ENCODE data around the gene MORC4.

MORC4 gene

DNA sequence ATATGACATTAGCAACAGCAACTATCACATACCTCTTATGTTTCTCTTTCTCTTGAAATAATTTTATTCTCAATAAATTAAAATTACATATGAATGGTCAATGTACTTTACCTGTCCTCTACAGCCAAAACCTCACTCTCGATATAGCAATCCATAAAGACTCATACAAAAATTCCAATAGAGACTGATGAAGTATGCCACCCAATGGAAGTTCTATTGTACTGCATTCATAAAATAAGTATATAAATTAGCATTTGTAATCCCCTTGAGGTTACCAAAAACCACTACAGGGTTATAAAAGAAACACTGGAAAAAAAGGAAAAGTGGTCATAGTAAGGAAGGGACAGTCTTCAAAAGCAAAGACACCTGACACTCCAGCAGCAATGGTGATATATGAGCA is 47.0 kb downstream of the MORC4 start:
- peak; percentile 46 for DNase-seq (ENCODE audit: low spot score)

DNA sequence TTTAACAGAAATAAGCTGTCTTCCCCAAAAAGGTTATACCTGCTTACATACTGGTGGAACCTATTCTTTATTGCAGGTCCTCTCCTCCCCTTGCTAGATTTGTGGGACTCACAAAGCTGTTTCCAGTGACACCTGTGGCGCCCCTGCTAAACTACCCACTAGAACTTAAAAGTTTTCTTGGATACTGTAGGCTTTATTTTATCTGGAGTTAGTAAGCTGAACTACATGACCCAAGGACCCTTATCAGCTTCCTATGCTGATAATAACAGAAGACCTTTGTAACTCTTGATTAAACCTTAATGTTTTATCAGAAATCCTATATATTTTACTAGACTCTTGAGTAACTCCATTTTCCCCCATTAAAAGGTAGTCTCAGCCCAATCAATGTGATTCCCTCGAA is 47.5 kb downstream of the MORC4 start:
- no peak for DNase-seq (ENCODE audit: low spot score)

DNA sequence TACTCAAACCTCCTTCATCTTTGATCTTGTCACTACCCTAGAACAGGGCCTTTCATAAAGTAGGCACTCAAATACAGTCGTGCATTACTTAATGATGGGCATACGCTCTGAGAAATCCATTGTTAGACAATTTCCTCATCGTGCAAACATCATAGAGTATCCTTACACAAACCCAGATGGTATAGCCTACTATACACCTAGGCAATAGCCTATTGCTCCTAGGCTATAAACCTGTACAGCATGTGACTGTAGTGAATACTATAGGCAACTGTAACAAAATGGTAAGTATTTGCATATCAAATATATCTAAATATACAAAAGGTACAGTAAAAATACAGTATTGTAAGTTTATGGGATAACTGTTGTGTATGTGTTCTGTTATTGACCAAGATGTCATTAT is 47.9 kb downstream of the MORC4 start:
- no peak for DNase-seq (ENCODE audit: low spot score)

DNA sequence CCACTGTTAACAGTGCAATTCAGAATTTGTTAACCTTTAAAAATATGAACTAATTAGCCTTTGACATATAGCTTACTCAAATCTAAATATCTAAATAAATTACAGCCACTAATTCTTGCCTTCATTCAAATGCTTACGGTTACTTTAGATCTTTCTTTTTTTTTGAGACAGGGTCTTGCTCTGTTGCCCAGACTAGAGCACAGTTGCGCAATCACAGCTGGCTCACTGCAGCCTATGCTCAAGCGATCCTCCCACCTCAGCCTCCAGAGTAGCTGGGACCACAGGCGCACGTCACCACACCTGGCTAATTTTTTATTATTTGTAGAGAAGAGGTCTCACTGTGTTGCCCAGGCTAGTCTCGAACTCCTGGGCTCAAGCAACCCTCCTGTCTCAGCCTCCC is 48.8 kb downstream of the MORC4 start:
- DNase-seq (ENCODE audit: low spot score), result no peak

DNA sequence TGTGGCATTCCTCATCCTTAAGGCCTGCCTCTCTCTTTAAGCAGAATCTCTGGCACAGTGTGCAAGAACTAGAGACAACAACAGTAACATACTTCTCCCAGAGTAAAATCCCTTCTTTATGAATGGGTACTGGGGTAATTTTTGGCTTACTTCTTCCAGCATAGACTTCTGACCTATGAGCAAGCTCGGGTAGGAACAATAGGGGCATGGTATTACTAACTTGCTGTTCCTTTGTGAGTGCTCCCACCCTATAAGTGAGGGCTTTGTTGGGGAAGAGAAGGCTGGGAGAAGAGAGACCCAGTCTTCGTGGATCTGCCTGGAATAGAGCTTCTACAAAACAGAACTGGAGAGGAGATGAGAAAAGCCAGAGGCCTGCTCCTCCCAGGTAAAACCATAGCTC is 49.6 kb downstream of the MORC4 start:
- no peak for DNase-seq (ENCODE audit: low spot score)

DNA sequence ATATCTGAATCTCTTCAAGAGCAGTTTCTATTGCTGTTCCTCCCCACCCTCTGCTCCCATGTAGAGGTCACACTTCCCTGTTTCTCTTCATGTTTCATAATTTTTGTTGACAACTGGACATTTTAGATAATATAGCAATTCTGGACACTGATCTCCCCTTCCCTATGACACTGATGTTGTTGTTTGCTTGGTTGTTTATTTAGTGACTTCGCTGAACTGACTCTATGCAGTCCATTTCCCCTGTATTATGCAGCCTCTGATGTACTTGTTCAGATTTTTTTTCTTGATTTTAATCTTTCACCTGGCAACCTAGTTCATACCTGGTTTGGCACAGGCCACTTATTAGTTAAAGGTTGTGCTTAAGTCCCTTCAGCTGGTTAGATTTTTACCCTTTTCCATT is 50.6 kb downstream of the MORC4 start:
- no peak for DNase-seq (ENCODE audit: low spot score)

DNA sequence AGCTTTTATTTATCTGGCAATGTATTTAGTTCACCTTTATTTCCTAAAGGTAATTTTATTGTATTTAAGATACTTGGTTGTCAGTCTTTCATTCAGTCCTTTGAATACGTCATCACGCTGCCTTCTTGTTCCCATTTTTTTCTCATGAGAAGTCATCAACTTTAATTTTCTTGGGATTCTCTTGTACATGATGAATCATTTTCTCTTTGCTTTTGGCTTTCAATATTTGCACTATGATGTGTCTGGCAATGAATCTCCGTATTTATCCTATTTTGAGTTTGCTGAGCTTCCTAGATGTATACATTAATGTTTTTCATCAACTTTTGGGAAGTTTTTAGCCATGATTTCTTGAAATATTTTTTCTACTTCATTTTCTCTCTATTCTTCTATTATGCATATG is 51.4 kb downstream of the MORC4 start:
- DNase-seq (ENCODE audit: low spot score), result no peak

DNA sequence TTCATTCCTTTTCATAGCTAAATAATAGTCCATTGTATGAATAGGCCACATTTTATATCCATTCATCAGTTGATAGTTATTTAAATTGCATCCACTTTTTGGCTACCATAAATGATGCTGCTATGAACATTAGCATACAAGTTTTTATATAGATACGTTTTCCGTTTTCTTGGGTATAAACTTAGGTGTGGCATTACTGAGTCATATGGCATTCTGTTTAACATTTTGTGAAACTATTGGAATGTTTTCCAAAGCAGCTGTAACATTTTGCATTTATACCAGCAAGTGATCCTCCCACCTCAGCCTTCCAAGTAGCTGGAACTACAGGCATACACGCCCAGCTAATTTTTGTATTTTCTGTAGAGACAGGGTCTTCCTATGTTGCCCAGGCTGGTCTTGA is 53.5 kb downstream of the MORC4 start:
- no peak for DNase-seq (ENCODE audit: low spot score)

DNA sequence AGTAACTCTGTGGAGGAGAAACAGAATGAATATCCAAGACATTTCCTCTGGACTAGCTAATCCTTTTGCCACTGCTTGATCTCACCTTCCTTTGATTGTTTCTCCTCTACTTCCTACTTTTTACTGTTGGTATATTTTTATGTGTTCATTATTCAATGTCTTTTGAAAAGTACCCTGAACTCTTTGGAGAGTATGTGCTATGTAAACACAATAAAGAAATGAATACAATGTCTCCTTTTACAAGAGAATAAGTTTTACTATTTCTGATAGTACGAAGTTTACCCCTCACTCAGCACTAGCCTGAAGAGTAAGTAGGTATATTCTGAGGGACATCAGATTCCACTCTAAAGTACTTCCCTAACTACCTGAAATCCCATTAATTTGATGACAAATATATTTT is 59.9 kb downstream of the MORC4 start:
- DNase-seq (ENCODE audit: low spot score), result no peak

DNA sequence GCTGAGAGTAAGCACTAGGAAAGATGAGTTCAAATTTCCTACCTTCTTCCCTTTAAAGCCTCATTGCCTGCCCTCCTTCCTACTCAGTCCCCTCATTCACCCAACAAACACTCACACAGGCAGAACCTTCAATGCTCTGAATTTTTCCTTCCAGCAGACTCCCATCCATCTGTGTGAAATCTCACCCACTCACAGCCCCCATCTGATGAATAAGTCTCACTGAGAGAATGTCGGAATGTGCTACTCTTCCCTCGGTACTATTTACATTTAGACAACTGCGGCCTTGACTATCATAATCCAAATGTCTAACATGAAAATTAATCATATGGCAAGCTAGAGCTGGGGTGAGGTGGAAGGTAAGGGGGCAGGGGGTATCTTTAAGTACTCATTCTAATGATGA is 60.4 kb downstream of the MORC4 start:
- no peak for DNase-seq (ENCODE audit: low spot score)

DNA sequence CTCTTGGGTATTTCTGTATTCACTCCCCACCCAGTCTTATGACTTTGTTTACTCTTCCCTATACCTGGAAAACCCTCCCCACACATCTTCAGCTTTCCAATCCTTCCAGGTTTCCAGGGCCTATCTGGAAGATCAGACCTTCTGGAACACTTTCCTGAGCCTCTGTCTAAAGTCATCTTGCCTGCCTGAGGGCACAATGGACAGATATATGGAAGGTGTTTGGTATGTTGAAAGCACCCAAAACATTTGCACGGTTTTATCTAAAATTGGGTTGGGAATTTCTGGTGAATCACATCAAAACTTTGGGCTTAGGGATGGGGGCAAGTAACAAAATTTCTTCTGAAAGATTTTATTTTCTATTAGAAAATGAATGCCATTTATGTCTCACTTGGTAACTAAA is 63.8 kb downstream of the MORC4 start:
- DNase-seq (ENCODE audit: low spot score), result no peak

DNA sequence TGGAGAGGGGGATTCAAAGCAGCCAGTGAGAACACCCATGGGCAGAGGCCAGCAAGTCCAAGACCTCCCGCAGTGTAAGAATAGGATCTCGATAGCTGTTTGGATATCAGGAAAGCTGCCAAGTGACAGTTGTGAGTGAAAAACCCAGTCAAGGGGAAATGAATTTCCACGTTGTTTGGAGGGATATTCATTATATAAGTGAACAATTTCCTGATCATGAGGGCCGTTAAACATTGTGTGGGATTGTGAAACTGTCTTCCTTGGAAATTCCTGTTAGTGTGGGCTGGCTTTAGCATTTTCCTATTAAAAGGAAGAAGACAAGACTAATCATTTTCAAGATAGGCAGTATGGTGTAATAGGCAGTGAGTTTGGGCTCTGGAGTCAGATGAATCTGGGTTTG is 64.8 kb downstream of the MORC4 start:
- peak; percentile 94 for DNase-seq (ENCODE audit: low spot score)

DNA sequence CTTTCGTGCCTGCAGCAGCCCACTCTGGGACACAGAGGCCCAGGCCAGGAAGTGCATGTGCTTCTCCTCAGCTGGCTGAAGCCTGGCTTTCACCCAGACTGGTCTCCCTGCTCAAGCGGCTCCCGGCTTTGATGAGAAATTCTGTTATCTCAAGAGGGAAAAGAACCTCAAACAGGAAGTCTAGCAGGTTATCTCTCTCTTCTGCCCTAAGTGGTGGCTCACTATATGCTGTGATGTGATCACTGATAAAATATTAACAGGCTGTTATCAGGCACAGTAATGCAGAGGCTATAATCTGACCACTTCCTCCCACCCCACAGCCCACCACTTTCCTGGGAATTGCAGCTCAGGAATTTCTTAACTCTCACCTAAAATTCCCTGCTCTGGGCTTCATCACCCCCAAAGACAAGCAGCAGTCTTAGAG is 66.5 kb downstream of the MORC4 start:
- DNase-seq (ENCODE audit: low spot score), result peak; percentile 89

DNA sequence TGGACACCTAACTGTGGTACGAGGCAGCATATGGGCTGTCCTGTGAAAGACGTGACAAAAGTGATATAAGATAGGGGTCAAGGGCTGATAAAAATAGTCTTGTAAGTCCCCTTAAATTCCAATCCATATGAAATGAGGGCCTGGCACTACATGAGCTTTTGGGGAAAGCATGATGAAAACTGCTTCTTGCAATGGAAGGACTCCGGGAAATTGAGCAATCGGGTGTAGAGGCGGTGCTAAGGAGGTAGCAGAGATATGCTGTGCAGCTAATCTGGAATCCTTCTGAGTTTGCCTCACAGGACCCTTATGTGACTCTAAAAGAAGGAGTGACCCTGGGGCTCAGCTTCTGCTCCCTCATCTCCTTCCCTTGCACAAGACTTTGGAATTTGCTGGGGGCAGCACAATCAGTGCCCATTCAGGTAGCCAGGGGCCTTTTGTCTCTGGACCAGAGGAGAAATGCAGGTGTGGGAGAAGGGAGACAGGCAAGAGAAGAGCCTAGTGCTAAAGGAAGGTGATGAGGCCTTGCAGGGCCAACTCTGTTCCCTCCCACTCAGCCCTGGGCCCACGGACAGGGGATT is 67.0 kb downstream of the MORC4 start:
- peak; percentile 29 for DNase-seq (ENCODE audit: low spot score)

DNA sequence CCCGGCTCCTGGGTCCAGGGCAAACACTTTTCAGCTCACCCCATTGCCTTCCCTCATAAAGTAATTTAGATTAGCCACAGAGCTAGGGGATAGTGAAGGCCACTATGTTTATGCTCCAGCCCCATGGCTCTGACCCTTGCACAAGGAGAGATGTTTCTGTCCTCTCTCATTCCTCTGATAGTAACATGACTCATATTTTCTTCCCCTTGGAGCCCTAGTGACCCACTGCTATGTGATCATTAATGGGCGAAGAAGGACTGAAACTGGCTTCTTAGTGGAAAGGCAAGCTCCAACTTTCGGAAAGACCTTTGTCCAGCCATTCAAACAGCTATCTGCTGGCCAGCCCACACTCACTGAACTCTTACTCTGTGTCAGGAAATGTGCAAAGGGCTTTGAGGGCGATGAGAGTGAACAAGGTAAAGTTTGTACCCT is 67.5 kb downstream of the MORC4 start:
- peak; percentile 70 for DNase-seq (ENCODE audit: low spot score)

DNA sequence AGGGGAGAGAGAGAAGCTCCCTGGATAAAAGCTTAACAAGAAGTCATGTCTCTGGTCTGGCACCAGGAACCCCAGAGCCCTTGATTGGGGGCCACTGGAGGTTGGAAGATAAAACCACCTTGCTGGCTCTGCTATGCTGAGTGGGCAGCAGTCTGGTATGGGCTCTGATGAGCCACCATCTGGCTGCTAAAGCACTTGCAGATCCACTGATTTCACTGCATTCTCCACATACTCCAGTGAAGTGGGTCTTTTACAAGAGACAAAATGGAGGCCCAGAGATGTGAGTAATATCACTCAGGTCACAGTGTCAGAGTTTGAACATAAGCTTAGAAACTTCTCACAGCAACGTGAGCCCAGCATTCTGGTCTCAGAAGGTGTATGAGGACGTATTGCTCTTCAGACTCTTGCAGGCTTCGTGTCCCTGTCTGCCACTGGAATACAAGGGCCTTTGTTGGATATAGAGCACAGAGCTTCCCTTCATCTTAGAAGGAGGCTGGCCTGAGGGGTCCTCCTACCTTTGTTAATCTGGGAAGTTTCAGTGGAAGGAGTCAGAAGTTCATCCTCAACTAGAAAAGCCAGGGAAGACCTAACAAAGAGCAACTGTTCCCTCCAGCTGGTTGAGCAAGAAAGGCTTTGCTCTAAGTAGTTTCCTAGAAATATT is 68.1 kb downstream of the MORC4 start:
- peak; percentile 36 for DNase-seq (ENCODE audit: low spot score)

DNA sequence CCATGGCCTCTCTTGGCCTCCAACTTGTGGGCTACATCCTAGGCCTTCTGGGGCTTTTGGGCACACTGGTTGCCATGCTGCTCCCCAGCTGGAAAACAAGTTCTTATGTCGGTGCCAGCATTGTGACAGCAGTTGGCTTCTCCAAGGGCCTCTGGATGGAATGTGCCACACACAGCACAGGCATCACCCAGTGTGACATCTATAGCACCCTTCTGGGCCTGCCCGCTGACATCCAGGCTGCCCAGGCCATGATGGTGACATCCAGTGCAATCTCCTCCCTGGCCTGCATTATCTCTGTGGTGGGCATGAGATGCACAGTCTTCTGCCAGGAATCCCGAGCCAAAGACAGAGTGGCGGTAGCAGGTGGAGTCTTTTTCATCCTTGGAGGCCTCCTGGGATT is 71.8 kb downstream of the MORC4 start:
- DNase-seq (ENCODE audit: low spot score), result no peak

DNA sequence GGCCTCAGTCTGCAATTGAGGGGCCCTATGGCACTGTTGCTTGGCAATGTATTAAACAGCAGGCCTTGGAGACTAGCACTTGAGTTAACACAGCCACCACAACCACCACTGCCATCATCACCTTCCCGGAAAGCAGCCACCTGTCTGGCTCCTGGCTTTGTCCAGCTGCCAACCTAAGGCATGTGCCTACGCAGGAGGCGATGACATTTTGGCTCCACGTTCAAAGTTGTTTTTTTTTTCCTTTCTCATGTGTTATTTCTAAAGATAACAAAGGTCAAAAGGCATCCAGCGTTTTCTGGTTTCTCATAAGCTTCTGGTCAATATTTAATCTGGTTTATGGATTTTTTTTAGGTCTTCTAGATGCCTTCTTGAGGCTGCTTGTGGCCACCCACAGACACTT is 72.3 kb downstream of the MORC4 start:
- DNase-seq (ENCODE audit: low spot score), result peak; percentile 43

DNA sequence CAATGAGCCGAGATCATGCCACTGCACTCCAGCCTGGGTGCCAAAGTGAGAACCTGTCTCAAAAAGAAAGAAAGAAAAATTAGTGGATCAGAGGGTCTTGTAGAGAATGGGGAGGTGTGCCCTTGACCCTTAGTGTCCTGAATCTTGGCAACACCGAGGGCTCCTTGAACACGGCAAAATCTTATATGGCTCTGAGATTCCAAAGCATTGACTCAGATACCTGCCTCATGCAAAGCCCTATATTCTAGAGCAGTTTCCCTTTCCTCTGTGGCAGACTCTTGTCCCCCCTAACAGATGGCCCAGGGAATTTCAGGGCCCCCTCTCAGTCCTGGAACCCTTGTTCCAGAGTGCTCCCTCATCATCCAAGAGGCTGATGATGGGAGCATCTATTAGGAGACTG is 73.0 kb downstream of the MORC4 start:
- peak; percentile 36 for DNase-seq (ENCODE audit: low spot score)

DNA sequence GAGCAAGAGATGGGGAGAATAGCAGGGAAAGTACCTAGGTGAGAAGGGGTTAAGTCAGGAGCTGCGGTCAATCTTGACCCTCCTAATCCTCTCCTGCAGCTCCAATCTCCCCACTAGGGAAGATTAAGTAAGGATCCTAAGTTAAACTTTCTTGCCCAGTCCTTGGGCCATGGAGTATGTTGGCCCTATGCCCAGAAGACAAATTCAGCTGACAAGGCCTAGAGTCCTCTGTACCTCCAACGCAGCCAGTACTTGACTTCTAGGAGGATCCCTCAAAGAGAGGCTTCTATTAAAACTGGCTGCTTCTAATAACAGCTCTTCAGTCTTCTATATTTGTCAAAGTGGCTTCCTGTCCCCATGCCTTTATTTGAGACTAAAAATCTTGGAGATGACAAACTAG is 78.4 kb downstream of the MORC4 start:
- DNase-seq (ENCODE audit: low spot score), result no peak

DNA sequence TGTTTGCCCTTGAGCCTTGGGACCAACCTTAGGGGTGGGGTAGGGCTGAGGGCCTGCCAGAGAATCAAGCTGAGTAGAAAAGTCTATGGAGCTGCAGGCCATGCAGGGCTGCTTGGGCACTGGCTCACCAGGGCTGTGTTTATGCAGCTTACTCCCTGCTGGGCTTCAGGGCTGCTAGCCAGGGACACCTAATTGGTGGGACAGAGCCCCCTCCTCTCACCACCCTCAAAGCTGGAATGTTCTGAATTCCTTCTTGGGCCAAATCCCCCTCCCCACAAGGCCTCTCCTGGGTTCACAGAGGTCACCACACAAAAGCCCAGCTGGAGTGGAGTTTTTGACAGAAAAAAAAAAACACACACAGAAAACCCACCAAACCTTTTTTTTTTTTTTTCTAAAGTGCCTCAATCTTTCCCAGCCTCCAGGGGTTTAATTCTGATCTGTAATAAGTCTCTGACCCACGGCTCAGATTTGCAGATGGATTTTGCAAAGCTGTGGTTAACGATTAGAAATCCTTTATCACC is 80.0 kb downstream of the MORC4 start, which contains the start of gene CLDN2:
TSS of gene CLDN2 (plus strand) at position 471 of the 521 bp plus-strand sequence. CDS start 7,827 bp downstream, outside the sequence.
- no peak for DNase-seq (ENCODE audit: low spot score)

DNA sequence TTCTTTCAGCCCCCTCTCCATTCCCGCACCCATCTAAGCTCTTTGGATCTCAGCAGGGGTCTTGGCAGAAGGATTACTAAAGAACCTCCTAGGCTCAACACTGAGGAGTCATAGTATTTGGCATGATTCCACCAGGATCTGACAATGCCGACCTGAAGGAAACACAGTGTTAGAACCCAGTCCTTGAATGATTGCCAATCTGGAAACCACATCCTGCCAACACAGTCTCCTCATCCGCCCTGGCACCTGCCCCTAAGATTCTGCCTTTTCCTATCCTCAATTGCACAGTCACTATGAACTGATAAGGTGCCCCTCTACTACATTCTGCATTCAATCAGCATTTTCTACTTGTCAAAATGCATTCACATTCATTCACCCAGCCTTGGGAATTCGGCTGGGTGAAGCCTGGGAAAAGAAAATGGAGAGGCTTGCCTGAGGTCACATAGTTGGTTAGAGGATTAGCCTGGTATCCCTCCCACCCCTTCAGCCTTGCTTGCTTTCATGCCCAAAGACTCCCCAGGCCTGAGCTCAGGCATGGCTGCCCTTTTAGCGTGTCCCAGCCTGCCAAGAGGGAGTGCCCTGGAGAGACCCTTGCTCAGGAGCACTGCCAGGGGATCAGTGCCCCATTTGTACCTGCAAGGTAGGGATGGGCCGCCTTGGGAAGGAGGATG is 82.0 kb downstream of the MORC4 start:
- peak; percentile 93 for DNase-seq (ENCODE audit: low spot score)

DNA sequence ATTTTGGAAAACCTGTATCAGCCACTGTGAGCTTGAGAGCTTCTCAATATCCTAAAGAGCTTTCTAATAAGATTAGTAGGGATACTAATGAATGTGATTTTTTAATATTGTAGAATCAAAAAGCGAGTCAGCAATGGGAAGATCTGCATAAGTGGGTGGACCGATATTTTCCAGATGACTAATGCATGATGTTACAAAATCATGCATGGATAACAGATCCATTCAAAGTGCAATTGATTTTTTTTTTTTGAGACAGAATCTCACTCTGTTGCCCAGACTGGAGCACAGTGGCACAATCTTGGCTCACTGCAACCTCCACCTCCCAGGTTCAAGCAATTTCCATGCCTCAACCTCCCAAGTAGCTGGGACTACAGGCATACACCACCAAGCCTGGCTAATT is 87.1 kb downstream of the MORC4 start:
- DNase-seq (ENCODE audit: low spot score), result no peak

All from kidney tubule cell (primary cell).